Liver (tissue), 9 donors: ENCODE measurements around the gene PLA2G4B. TPM values are rescaled to one million over a fixed set of nuclear protein-coding genes. Genes with fewer than 3 reads are reported as not detected.

Source experiments
- DNase-seq: peaks from one replicate; pipeline ENCODE4 v3.0.0-alpha.2; 2017; ENCODE audit warnings: low spot score
- H3K27ac ChIP-seq, 2 donors: one replicate each; pipeline ENCODE4 v1.7.0; 2013; ENCODE audit warnings: inconsistent platforms in 2 of 2, low read length in 2 of 2, control low read depth in 1 of 2, low read depth in 1 of 2, mild to moderate bottlenecking in 1 of 2
- H3K27me3 ChIP-seq, 4 donors: one replicate each; pipeline versions ENCODE4 v1.6.1 to v1.7.0; 2013; ENCODE audit warnings: low read length in 3 of 4, inconsistent platforms in 1 of 4, mild to moderate bottlenecking in 1 of 4, moderate library complexity in 1 of 4; ENCODE audit not compliant: control insufficient read depth in 4 of 4, insufficient read depth in 4 of 4
- H3K36me3 ChIP-seq, 4 donors: one replicate each; pipeline versions ENCODE4 v1.6.1 to v1.7.0; 2013; ENCODE audit warnings: low read length in 3 of 4, mild to moderate bottlenecking in 3 of 4, low read depth in 1 of 4, moderate library complexity in 1 of 4; ENCODE audit not compliant: control insufficient read depth in 4 of 4, insufficient read depth in 3 of 4
- H3K4me1 ChIP-seq, 4 donors: one replicate each; pipeline versions ENCODE4 v1.6.1 to v1.7.0; 2013; ENCODE audit warnings: low read length in 3 of 4, mild to moderate bottlenecking in 3 of 4, moderate library complexity in 1 of 4; ENCODE audit not compliant: control insufficient read depth in 4 of 4, insufficient read depth in 4 of 4
- H3K4me3 ChIP-seq, 3 donors: one replicate each; pipeline versions ENCODE4 v1.6.1 to v1.7.0; 2013; ENCODE audit warnings: low read length in 3 of 3, control low read depth in 1 of 3, low read depth in 1 of 3, mild to moderate bottlenecking in 1 of 3
- H3K9ac ChIP-seq, 2 donors: one replicate each; pipeline ENCODE4 v1.7.0; 2013; ENCODE audit warnings: low read length in 2 of 2, mild to moderate bottlenecking in 2 of 2, moderate library complexity in 2 of 2, control low read depth in 1 of 2, low read depth in 1 of 2
- H3K9me3 ChIP-seq, 4 donors: one replicate each; pipeline versions ENCODE4 v1.6.1 to v1.7.0; 2013; ENCODE audit warnings: low read length in 3 of 4; ENCODE audit not compliant: control insufficient read depth in 4 of 4
- EGR1 ChIP-seq, 2 donors: IDR thresholded peaks; 2 replicates each; pipeline ENCODE4 v1.6.1; 2016 to 2018; ENCODE audit warnings: antibody characterized with exemption in 2 of 2, low read depth in 2 of 2
- FOXA1 ChIP-seq: IDR thresholded peaks from 2 replicates; pipeline ENCODE4 v1.6.1; 2016; ENCODE audit warnings: antibody characterized with exemption
- FOXA2 ChIP-seq: IDR thresholded peaks from 2 replicates; pipeline ENCODE4 v1.6.1; 2016; ENCODE audit warnings: antibody characterized with exemption
- GABPA ChIP-seq, 2 donors: IDR thresholded peaks in 1 of 2; conservative IDR thresholded peaks in 1 of 2; 2 replicates each; pipeline ENCODE4 v1.6.1; 2016; ENCODE audit warnings: antibody characterized with exemption in 2 of 2, mild to moderate bottlenecking in 1 of 2, moderate library complexity in 1 of 2
- HNF4A ChIP-seq, 2 donors: conservative IDR thresholded peaks; 2 replicates each; pipeline ENCODE4 v1.6.1; 2016; ENCODE audit warnings: antibody characterized with exemption in 2 of 2, mild to moderate bottlenecking in 2 of 2
- HNF4G ChIP-seq: IDR thresholded peaks from 2 replicates; pipeline ENCODE4 v1.6.1; 2016; ENCODE audit warnings: antibody characterized with exemption
- JUND ChIP-seq, 2 donors: IDR thresholded peaks; 2 replicates each; pipeline ENCODE4 v1.6.1; 2016; ENCODE audit warnings: antibody characterized with exemption in 2 of 2
- NR2F2 ChIP-seq: IDR thresholded peaks from 2 replicates; pipeline ENCODE4 v1.6.1; 2016; ENCODE audit warnings: antibody characterized with exemption
- RAD21 ChIP-seq, 2 donors: IDR thresholded peaks; 2 replicates each; pipeline ENCODE4 v1.6.1; 2016; ENCODE audit warnings: antibody characterized with exemption in 2 of 2, mild to moderate bottlenecking in 2 of 2
- REST ChIP-seq: IDR thresholded peaks from 2 replicates; pipeline ENCODE4 v1.6.1; 2016; ENCODE audit warnings: antibody characterized with exemption, mild to moderate bottlenecking
- RXRA ChIP-seq, 2 donors: IDR thresholded peaks; 2 replicates each; pipeline ENCODE4 v1.6.1; 2017 to 2018; ENCODE audit warnings: antibody characterized with exemption in 2 of 2, mild to moderate bottlenecking in 1 of 2
- SP1 ChIP-seq: IDR thresholded peaks from 2 replicates; pipeline ENCODE4 v1.6.1; 2018; ENCODE audit warnings: antibody characterized with exemption, mild to moderate bottlenecking
- TAF1 ChIP-seq: conservative IDR thresholded peaks from 2 replicates; pipeline ENCODE4 v1.6.1; 2016; ENCODE audit warnings: antibody characterized with exemption, mild to moderate bottlenecking
- YY1 ChIP-seq: IDR thresholded peaks from 2 replicates; pipeline ENCODE4 v1.6.1; 2016; ENCODE audit warnings: antibody characterized with exemption, mild to moderate bottlenecking
- ZBTB33 ChIP-seq: IDR thresholded peaks from 2 replicates; pipeline ENCODE4 v1.6.1; 2016; ENCODE audit warnings: antibody characterized with exemption
- WGBS: extraction: QIAGEN DNeasy Blood & Tissue Kit; methylation state at CpG from one replicate; pipeline ENCODE4 v1.1.7; 2013; 5-methylcytosine and 5-hydroxymethylcytosine counted together
- polyA plus RNA-seq, 2 donors: library from polyadenylated mRNA; stranded (reverse) in 1 of 2; unstranded in 1 of 2; fragments of 200-250 nt in 1 of 2; fragments of >200 nt in 1 of 2; fragmentation: Nextera tagmentation in 1 of 2; extraction: Ambion mirVana in 1 of 2; gene quantifications; one replicate each; pipeline versions ENCODE4 v1.2.1 to v1.2.3, GENCODE V29; 2013 to 2015
- total RNA-seq, 2 donors: library from RNA; depleted of rRNA; stranded (reverse); fragments of >200 nt; gene quantifications; one replicate each; pipeline ENCODE4 v1.2.3, GENCODE V29; 2014
- TF ChIP-seq, protein P1 (sequence below): IDR thresholded peaks from 2 replicates; pipeline ENCODE4 v1.6.1; 2016; ENCODE audit warnings: antibody characterized with exemption
- TF ChIP-seq, protein P2 (sequence below): IDR thresholded peaks from 2 replicates; pipeline ENCODE4 v1.6.1; 2016; ENCODE audit warnings: antibody characterized with exemption
- TF ChIP-seq, protein P3 (sequence below): fragments of 150-350 bp; IDR thresholded peaks from 2 replicates; pipeline ENCODE4 v1.5.1; 2017; ENCODE audit warnings: improper control_type of control experiment, low read depth, low read length; ENCODE audit not compliant: missing input control
- donor health status: healthy.
- donor health status: healthy.
- donor health status: healthy.
- donor health status: healthy.
- donor health status: healthy.

PLA2G4B gene
- total and polyA plus RNA-seq, 4 donors, result 0.33 to 3.6 (median 2.3) TPM

DNA sequence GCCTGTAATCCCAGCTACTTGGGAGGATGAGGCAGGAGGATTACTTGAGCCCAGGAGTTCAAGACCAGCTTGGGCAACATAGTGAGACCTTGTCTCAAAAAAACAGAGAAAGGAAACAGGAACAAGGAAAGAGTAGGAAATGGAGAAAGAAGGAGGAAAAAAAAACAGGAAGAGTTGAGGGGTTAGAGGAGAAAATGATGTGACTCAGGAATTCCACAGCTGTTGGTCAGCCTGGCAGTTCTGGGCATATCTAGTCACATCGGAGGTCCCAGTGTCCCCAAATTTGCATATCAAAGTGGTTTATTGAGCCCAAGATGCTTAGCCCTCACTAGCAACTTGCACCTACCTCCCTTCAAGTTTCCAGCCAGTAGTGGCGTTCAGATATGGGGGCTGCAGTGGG is 29.5 kb upstream of the PLA2G4B start:
- Histone ChIP-seq H3K4me3 (no peak overlapping the region), H3K27me3 (no peaks in the 10 kb centered on the region), H3K27ac (no peak overlapping the region), H3K9me3 (no peaks in the 10 kb centered on the region), H3K4me1 (no peaks in the 10 kb centered on the region), H3K9ac (no peak overlapping the region), H3K36me3 (peaks cover 0 to 6% (median 0%) of the 10 kb centered on the region in 4 donors)
- TF ChIP-seq FOXA2 (no peak), EGR1 (IDR thresholded peaks at IDR 0.05; ENCODE audit: low read depth in 2 of 2) (no peak), TAF1 (no peak), ZBTB33 (no peak), YY1 (no peak), FOXA1 (no peak), RXRA (IDR thresholded peaks at IDR 0.05) (no peak), HNF4G (no peak), REST (no peak), NR2F2 (no peak), JUND (IDR thresholded peaks at IDR 0.05) (no peak)
- TF ChIP-seq, protein P1, sequence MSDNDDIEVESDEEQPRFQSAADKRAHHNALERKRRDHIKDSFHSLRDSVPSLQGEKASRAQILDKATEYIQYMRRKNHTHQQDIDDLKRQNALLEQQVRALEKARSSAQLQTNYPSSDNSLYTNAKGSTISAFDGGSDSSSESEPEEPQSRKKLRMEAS, result no peak
- TF ChIP-seq, protein P2, sequence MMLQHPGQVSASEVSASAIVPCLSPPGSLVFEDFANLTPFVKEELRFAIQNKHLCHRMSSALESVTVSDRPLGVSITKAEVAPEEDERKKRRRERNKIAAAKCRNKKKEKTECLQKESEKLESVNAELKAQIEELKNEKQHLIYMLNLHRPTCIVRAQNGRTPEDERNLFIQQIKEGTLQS, result no peak
- TF ChIP-seq, protein P3, sequence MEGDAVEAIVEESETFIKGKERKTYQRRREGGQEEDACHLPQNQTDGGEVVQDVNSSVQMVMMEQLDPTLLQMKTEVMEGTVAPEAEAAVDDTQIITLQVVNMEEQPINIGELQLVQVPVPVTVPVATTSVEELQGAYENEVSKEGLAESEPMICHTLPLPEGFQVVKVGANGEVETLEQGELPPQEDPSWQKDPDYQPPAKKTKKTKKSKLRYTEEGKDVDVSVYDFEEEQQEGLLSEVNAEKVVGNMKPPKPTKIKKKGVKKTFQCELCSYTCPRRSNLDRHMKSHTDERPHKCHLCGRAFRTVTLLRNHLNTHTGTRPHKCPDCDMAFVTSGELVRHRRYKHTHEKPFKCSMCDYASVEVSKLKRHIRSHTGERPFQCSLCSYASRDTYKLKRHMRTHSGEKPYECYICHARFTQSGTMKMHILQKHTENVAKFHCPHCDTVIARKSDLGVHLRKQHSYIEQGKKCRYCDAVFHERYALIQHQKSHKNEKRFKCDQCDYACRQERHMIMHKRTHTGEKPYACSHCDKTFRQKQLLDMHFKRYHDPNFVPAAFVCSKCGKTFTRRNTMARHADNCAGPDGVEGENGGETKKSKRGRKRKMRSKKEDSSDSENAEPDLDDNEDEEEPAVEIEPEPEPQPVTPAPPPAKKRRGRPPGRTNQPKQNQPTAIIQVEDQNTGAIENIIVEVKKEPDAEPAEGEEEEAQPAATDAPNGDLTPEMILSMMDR, result no peak
- no peak for DNase-seq
- 71% methylated on average over 2 of the region's 2 CpGs for WGBS

- 78% methylated on average over 12 of the region's 12 CpGs for WGBS
- no peak for DNase-seq
- Histone ChIP-seq H3K27me3 (no peaks in the 10 kb centered on the region), H3K4me1 (no peaks in the 10 kb centered on the region), H3K9me3 (no peaks in the 10 kb centered on the region), H3K9ac (no peak overlapping the region), H3K27ac (no peak overlapping the region), H3K4me3 (no peak overlapping the region), H3K36me3 (peaks cover 0 to 6% (median 0%) of the 10 kb centered on the region in 4 donors)
- TF ChIP-seq GABPA (IDR thresholded peaks at IDR 0.05 in 1 of 2, conservative IDR thresholded peaks at IDR 0.05 in 1 of 2) (no peak), ZBTB33 (no peak), SP1 (no peak), HNF4A (conservative IDR thresholded peaks at IDR 0.05) (no peak), RXRA (IDR thresholded peaks at IDR 0.05) (no peak), RAD21 (IDR thresholded peaks at IDR 0.05) (no peak), FOXA1 (no peak), YY1 (no peak), TAF1 (no peak), HNF4G (no peak), EGR1 (IDR thresholded peaks at IDR 0.05; ENCODE audit: low read depth in 2 of 2) (no peak)
- TF ChIP-seq, protein P3, result no peak
- TF ChIP-seq, protein P2, result no peak
These were observed 29.0 kb upstream of the PLA2G4B start for GRCh38 chr15:41809526-41810220.
